Measurements from ENCODE around the gene SLC25A47. TPM values are rescaled to one million over a fixed set of nuclear protein-coding genes. Genes with fewer than 3 reads are reported as not detected.
"Not testable (repeated sequence)": the region's sequence is repeated elsewhere in the genome, so short reads cannot be mapped to it uniquely, and the experiment has no call there.

Gene SLC25A47
- total RNA-seq, 2 donors from 2014 or later: not detected

DNA sequence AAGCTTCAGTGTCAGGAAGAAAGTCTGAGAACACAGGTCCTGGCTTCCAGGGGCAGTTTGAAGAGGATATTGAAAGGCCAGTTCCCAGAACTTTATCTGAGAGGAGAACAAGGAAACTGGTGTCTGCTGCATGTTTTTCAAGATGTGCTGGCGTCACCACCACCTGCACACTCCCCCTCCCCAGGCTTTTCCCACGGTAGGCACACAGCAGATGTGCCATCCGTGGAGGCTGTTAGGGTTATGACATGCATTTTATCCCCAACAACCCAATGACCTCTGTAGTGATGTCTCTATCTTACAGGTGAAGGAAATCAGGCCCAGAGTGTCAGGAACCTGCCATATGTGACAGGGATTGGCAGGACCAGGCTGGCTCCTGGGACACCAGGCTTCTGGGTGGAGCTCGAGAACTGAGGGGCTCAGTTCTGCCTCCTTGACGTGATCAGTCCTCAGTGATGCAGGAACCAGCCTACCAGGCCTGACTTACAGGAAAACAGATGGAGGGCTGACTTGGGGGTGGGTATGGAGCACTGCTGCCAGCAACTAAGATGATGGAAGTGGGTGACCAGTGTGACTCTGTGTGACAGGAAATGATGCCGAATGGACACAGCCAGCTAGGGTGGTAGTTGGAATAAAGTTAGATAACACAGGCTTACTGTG is 16.8 kb downstream of the SLC25A47 start:
- Histone ChIP-seq H3K9ac (ENCODE audit: low read depth in 2 of 2, low read length in 2 of 2) (no peak overlapping the region), H3K27me3 (no peaks in the 10 kb centered on the region), H3K4me1 (no peaks in the 10 kb centered on the region), H3K9me3 (no peaks in the 10 kb centered on the region), H3K27ac (peak overlapping the region; percentile 46), H3K36me3 (no peaks in the 10 kb centered on the region), H3K4me3 (no peak overlapping the region)
- no peak for DNase-seq
- intact Hi-C loops (cut with DNase I): no loop called here
- TF ChIP-seq CTCF (IDR thresholded peaks at IDR 0.05): no peak

GRCh38 chr14:100340423-100340813 is 17.3 kb downstream of the SLC25A47 start:
- DNase-seq: no peak
- Histone ChIP-seq H3K27ac (peak overlapping the region; percentile 46), H3K36me3 (no peaks in the 10 kb centered on the region)

GRCh38 chr14:100341301-100342031 is 18.3 kb downstream of the SLC25A47 start:
- Histone ChIP-seq H3K4me3 (no peak overlapping the region), H3K27me3 (no peaks in the 10 kb centered on the region), H3K9ac (ENCODE audit: low read depth in 2 of 2, low read length in 2 of 2) (peak overlapping the region in 1 of 2 donors; percentile 40), H3K27ac (peak overlapping the region; percentile 60), H3K4me1 (no peaks in the 10 kb centered on the region), H3K9me3 (no peaks in the 10 kb centered on the region), H3K36me3 (no peaks in the 10 kb centered on the region)
- intact Hi-C loops (cut with DNase I): no loop called here
- no peak for TF ChIP-seq CTCF (IDR thresholded peaks at IDR 0.05)
- DNase-seq: no peak

More at GRCh38 chr14:100340423-100340813, 17.3 kb downstream of the SLC25A47 start:
- H3K9ac ChIP-seq (ENCODE audit: low read depth in 2 of 2, low read length in 2 of 2): no peak overlapping the region
- H3K4me3 ChIP-seq: no peak overlapping the region
- H3K27me3 ChIP-seq: no peaks in the 10 kb centered on the region
- intact Hi-C loops (cut with DNase I): no loop called here
- no peaks in the 10 kb centered on the region for H3K9me3 ChIP-seq
- H3K4me1 ChIP-seq: no peaks in the 10 kb centered on the region
- no peak for TF ChIP-seq CTCF (IDR thresholded peaks at IDR 0.05)

GRCh38 chr14:100342195-100342594 is 19.1 kb downstream of the SLC25A47 start:
- intact Hi-C loops (cut with DNase I): no loop called here
- Histone ChIP-seq H3K27ac (peak overlapping the region; percentile 60), H3K4me3 (no peak overlapping the region), H3K27me3 (no peaks in the 10 kb centered on the region), H3K36me3 (no peaks in the 10 kb centered on the region), H3K9me3 (no peaks in the 10 kb centered on the region), H3K9ac (ENCODE audit: low read depth in 2 of 2, low read length in 2 of 2) (no peak overlapping the region), H3K4me1 (no peaks in the 10 kb centered on the region)
- no peak for TF ChIP-seq CTCF (IDR thresholded peaks at IDR 0.05)
- no peak for DNase-seq

DNA sequence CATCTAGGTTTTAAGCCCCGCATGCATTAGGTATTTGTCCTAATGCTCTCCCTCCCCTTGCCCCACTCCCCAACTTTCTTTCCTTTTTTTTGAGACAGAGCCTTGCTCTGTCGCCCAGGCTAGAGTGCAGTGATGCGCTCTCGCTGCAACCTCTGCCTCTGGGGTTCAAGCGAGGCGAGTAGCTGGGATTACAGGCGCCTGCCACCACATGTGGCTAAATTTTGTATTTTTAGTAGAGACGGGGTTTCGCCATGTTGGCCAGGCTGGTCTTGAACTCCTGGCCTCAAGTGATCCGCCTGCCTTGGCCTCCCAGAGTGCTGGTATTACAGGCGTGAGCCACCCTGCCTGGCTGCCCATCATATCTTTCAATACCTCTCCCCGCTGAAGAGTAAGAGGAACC is 19.7 kb downstream of the SLC25A47 start:
- H3K27ac ChIP-seq; H3K4me3 ChIP-seq; H3K36me3 ChIP-seq; H3K9ac ChIP-seq (ENCODE audit: low read depth in 2 of 2, low read length in 2 of 2); H3K4me1 ChIP-seq; H3K27me3 ChIP-seq; DNase-seq; intact Hi-C loops (cut with DNase I); H3K9me3 ChIP-seq: not testable (repeated sequence)

GRCh38 chr14:100344657-100345056 is 21.5 kb downstream of the SLC25A47 start:
- H3K4me3 ChIP-seq; H3K4me1 ChIP-seq; H3K36me3 ChIP-seq; H3K27ac ChIP-seq; H3K9ac ChIP-seq (ENCODE audit: low read depth in 2 of 2, low read length in 2 of 2); H3K27me3 ChIP-seq; DNase-seq; H3K9me3 ChIP-seq; intact Hi-C loops (cut with DNase I): not testable (repeated sequence)
